ENCODE measurements around the gene FNDC1.
"Not testable (repeated sequence)": the region's sequence is repeated elsewhere in the genome, so short reads cannot be mapped to it uniquely, and the experiment has no call there.

FNDC1 gene

DNA sequence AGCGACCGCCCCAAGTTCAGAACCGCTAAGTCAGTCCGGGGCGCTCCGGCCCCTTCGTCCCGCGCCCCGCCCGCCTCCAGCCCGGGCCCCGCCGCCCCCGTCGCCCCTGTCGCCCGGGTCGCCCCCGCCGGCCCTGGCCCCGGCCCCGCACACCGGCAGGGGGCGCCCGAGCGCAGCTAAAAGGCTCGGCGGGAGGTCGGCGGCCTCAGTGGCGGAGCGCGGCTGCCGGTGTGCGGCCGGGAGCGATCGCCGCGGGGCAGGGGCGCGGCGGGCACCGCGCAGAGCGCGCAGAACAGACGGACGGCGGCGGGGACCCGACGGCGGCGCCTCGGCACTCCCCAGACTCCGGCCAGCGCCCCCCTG, at the start of gene FNDC1:
FNDC1 (plus strand) TSS at position 208 of the 363 bp plus-strand sequence. CDS start 197 bp downstream, outside the sequence.
- FAIRE-seq: no peak

DNA sequence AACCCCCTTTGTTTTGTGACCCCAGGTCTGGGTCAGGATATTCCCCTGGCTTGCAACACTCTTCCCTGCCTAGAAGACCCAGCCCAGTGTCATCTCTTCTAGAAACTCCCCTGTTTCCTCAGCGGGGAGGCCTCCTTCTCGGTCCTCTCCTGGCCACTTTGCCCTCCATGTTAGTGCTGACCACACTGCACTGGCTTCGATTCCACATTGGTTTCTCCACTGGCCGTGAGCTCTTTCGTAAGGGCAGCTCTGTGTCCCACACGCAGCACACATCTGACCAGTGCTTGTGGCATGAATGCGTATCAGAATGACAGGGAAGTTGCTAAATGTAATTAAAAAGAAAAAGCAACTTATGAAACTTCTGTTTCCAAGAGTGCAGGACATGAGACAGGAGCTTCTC, 49.4 kb upstream of the FNDC1 start:
- FAIRE-seq: no peak

DNA sequence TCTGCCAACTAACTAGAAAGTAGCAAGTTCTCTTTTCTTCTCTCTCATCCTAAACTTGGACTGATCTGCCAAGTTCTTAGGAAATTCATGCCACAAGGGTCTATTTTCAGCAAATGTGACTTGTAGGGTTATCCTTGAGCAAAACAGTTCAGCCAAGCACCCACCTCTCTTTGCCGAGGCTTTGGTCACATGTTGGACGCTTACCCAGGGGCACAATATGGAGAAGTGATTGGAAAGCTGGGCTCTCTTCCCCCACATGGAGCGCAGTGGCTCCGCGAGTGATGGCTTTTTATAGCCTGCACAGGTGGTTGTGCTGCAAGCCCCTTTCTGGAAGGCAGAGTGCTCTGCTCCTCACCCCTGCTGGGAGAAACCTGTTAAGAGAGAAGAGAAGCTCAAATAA, 47.7 kb upstream of the FNDC1 start:
- FAIRE-seq: no peak

DNA sequence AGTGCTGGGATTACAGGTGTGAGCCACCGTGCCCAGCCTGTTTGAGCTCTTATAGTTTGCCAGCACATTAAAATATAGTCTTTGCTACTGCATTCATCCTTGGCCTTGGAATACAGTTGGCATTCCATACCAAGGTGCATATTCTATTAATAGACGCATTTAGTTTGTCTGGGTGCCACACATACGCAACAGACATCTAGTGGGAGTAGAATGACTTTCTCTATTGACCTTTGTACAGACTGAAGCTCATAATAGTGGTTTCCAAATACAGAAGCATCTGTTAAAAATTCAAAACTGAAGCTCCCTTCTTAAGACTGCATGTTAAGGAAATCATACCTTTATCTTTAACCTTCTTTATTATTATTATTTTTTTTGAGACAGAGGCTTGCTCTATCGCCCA, 46.7 kb upstream of the FNDC1 start:
- FAIRE-seq: no peak

DNA sequence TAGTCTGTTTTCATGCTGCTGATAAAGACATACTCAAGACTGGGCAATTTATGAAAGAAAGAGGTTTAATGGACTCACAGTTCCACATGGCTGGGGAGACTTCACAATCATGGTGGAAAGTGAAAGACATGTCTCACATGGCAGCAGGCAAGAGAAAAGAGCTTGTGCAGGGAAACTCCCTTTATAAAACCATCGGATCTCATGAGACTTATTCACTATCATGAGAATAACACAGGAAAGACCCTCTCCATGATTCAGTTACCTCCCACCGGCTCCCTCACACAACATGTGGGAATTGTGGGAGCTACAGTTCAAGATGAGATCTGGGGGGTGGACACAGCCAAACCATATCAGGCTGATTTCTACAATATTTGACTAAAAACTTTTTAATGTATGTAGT, 45.4 kb upstream of the FNDC1 start:
- not testable (repeated sequence) for FAIRE-seq

DNA sequence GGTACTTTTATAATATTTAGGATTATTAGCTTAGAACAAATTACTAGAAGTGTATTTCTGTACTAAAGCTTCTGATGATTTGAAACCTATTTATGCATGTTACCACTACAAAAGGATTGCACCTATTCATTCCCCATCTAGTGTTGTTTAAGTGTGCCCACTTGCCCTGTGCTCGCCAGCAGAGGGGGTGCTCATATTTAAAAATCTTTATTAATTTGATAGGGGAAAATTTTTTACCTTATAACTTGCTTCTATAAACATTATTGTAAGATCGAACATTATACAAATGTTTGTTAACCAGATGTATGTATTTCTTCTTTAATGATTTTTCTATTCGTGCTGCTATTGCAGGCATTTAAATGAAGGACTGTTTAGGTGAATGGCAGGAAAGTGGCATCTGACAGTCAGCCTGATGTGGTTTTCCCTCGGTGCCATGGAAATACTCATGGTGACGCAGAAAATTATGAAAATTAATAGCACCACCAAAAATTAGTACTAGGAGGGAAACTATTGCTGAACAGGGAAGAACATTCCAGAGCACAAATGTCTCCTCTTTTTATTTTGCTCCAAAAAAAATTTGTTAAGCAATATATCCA, 44.1 kb upstream of the FNDC1 start:
- no peak for FAIRE-seq

DNA sequence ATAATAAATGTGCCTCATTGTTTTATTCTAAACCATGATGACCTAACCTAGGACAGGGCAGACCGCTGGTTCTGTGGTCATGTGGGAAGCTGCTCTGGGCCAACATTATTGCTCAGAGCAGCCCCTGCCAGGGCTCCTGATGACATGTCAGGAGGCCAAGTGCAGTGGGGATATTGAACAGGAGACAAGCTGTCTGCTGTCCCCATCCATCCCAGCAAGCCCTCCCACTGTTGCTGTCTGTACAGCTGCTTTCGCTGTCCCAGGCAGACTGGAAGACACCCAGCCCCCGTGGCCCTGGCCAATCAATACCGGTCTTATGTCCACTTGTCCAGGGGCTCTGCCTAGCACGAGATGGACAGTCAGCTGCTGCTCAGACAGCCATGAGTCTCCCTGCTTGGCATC, 43.2 kb upstream of the FNDC1 start:
- no peak for FAIRE-seq

DNA sequence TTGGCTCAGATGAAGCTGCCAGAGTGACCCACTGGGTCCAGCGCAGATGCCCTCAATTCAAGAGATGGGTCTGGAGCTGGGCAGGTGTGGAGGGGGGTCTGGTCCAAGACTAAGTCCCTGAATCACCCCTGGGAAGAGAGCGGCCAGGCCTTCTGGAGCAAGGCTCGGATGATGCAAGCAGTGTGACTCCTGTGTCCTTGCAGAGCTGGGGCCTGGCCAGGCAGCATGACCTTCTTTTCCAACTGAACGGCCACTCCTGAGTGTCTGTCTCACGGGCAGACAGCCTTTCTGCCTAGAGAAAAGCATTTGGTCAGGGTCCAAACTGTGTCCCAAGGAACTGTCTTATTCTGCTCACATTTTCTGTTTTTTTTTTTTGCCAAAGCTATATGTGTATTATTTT, 42.6 kb upstream of the FNDC1 start:
- no peak for FAIRE-seq

DNA sequence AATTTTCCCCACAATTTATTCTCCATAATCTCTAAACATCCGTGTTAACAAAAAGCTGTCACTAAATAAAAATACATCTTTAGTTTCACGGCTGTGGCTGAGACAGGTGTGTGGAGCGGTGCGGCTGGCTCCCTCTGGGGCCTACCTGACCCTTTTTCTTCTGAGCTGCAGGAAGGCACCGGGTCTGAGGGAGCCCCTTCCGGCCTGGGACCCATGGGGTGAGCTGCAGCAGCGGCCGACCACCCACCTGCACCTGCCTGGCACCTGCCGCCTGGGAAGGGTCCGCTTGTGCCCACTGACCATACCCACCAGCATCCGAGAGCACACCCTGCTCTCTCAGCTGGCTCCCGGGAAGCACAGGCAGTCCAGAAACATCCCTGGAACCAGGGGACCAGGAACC, 41.5 kb upstream of the FNDC1 start:
- FAIRE-seq: no peak

DNA sequence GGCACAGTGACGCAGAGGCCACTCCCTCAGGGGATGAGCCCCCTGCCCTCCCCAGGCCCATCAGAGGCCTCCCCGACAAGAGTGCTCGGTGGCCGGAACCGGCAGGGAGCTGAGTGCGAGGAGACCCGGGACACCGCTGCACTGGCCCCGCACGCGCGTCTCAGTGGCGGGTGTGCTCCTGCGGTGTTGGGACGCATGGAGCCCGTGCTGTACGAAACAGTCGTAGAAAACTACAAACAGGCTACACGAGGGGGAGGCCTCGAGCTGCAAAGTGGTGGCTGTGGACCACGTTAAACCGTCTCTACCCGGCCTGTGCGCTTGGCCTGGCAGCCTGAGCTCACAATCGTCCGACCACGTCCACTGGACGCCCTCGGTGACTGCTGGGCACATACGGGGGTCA, 40.2 kb upstream of the FNDC1 start:
- no peak for FAIRE-seq

DNA sequence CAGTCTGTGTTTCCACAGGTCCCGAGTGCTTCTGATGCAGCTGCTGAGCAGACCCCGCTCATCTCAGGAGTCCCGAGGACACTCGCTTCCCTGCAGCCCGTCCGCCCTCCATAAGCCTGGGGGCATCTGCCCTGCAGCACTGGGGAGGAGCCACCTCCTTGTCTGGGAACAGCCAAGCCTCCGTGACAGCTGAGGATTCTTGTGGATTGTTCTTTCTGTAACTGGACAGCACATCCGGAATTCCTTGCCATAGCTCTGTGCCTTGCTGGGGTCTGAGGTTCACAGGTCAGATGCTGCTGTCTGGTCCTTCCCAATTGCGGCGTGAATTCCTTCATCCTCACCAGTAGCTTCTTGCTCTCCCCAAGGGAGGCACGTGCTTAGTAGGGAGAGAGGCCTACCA, 38.4 kb upstream of the FNDC1 start:
- no peak for FAIRE-seq

DNA sequence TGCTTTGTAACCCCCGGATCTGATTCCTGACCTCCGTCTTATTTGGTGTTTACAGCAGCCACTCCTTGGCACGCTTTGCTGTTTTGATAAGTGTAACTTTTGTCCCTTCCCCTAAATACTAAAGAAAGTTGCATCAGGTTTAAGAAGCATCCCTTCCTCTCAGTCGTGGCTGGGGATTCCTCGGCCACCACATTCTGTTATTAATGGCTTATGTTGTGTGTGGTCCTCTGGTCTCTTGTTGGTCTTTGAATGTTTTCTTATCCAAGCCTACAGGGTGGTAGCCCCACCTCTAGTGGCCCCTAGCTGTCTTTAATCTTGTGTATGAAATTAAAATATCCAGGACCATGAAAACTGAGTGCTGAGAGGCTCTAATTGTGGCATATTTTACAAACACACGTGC, 37.5 kb upstream of the FNDC1 start:
- FAIRE-seq: no peak

DNA sequence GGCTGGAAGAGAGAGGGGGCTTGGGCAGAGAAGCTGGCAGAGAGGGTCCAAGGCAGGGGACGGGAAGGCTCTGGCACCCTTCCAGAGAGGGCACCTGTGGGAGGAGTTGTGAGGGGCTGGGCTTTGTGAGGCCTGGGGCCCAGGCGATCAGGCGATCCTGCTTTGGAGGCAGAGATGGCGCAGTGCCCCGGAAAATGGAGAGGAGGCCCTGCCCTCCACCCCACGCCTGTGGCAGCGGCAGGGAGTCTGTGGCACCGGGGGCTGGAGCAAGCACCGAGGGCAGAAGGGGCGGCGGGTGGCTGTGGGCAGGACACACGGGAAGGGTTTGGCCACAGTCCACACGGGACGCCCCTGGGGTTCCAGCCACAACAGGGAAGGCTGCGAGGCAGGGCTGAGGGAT, 36.5 kb upstream of the FNDC1 start:
- no peak for FAIRE-seq

DNA sequence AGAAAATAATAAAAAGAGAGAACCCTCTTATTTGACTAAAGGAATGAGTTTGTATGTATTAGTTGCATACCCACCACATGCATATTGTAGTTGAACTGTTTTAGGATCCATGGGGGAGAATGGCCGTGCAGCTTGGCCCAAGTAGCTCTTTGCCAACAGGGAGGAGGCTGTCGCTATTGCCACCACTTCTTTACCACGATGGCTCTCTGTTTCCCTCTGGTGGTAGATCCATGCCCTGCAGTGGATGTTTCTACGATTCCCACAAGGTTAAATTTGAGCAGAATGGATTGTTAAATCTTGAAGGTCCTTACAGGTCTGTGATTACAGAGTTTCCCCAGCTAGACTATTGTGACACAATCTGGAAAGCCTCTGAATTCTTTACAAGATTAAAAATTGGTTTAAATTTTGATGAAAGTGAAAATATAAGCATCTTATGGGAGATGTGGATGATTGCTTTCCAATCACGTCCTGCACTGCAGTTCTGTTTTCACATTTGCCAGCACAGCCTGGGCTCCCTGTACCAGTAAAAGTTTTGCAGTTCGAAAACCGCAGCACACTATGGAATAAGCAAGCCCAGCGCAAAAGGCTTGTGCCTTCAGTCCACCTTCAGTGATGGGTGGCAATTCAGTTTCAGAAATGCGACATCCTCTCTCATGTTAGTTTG, 34.4 kb upstream of the FNDC1 start:
- FAIRE-seq: no peak

DNA sequence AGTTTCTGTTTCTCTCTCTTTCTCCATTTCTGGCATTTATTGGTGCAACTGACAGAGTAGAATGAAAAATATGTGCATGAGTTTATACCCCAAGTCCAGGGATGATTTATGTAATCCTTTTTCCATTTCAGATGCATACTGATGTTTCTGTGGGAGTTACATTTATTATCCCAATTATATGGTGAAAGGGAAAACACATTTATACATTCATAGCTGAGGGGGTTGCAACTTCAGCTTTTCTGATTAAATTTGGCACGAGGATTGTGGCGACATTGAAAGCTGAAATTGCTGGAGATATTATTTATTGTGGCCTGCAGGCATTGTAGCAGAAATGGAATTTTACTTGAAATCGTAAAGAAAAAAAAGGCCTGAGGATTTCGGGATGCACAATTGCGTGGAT, 31.5 kb upstream of the FNDC1 start:
- no peak for FAIRE-seq

DNA sequence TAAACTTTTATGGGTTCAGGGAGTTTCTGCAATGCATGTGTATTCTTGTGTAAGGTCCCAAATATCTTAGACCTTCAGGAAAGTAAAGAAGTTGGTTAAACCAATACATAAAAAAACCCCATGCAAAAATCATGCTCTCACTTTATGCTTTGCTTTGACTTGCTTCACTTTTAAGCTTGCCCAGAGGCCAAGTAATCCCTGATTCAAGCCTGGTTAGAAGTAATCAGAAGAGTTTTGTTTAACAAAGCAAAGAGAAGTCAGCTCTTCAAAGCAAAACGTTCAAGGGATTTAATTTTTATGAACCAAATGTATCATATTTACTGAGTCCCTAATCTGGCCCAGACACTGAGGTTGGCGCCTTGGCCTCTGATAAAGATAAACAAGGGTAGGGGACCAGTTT, 26.7 kb upstream of the FNDC1 start:
- no peak for FAIRE-seq

DNA sequence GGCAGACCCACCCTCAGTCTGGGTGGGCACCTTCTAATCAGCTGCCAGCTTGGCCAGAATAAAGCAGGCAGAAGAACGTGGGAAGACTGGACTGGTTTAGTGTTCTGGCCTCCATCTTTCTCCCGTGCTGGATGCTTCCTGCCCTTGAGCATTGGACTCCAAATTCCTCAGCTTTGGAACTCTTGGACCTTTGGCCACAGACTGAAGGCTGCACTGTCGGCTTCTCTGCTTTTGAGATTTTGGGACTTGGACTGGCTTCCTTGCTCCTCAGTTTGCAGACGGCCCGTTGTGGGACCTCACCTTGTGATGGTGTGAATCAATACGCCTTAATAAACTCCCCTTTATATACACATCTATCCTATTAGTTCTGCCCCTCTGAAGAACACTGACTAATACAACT, 20.6 kb upstream of the FNDC1 start:
- no peak for FAIRE-seq

DNA sequence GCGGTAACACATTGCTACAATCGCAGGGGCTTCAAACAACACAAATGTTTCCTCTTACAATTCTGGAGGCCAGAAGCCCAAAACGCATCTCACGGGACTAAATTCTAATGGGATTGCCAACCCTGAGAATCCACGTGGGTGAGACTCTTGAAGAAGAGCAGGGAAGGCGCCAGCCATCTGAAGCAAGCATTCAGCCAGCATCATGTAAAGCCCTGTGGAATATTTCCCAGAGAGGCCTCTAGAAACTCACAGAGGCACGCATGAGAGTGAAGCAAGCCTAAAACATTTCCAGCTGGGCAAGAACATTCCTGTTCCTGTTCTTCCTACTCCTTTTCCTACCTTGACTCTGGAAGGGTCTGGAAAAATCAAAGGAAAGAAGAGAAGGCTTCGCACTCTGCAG, 19.6 kb upstream of the FNDC1 start:
- no peak for FAIRE-seq

DNA sequence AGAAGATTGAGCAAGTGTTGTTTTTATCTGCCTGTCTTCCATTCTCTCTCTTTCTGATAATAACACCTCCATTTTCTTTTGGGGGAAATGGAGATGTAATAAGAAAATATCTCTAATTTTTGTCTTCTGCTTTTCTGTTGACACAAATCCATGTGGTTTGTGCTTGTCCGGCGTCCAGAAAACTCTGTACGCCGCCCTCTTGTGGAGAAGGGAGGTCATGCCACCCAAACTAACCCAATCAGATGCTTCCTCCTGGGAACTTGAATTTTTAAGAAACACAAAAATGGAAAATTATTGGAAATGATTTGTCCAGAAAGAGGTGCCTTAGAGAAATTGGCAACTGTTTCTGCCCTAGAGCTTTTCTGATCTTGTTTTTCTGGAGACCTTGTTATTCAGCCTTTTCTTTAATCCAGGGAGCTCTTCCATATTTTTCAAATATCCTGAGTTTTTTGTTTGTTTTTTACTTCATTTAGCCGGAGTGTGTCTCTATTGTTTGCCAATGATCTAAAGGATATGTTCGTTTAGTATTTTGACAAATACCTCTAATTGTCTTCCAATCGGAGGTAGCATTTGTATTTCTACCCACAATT, 17.8 kb upstream of the FNDC1 start:
- FAIRE-seq: peak; percentile 43

DNA sequence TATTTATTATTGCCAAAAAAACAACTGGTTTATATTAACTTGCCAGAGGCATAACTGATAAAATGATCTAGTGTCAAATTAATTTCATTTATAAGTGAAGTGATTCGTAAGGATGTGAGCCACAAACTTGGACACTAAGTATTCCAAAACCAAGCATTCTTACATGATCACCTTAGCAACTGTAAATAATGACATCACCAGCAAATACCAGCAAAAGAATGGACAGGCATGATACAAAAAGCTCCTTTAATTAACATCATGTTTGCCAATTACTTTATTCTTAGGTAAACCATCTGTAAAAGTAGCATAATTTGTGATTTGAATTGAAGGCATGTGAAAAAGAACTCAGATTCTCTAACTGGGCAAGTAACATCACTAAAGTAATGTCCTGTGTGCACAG, 17.2 kb upstream of the FNDC1 start:
- FAIRE-seq: no peak

DNA sequence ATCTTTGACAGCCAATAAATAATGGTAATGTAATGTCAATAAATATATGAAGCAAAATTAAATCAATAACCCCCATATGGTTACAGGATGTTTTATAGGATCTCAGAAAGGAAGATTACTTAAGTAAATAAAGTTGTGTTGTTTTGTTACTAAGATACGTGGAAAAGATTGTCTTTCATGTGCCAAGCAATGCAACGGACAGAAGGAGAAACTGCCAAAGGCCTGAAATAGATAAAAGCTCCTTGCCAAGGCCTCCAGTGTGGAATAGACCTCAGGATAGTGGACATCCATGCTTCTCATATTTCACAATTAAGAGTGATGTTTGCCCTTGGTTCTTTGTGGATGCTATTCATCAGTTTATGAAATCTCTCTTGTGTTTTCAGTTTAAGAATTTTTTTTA, 16.4 kb upstream of the FNDC1 start:
- no peak for FAIRE-seq

DNA sequence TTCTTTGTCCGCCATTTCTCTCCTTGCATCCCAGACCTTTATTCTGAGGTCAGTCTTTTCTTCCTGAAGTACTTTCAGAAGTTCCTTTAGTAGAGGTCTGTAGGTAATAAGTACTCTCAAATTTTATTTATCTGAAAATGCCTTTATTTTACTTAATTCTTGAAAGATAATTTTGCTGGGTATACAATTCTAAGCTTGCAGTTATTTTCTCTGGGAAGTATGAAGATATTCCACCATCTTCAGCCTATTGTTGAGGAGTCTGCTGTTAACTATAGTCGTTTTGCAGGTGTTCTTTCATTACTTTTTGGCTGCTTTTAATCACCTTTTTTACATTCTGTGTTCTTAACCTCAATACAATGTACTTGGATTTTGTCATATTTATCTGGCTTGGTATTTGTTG, 13.5 kb upstream of the FNDC1 start:
- FAIRE-seq: peak; percentile 21

DNA sequence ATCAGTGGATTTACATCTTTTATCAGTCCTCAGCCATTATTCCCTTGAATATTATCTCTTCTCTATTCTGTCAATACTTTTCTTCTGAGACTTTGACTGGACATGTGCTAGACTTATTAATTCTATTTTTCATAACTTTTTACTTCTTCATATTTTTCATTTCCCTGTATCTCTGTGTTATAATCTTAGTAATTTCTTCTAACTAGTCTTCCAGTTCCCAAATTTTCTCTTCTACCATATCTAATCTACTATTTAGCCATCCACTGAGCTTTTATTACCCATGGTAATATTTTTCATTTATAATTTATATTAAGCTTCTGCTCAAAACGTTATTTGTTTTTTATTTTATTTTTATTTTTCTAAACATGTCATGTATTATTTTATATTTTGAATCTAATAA, 13.1 kb upstream of the FNDC1 start:
- peak; percentile 36 for FAIRE-seq

DNA sequence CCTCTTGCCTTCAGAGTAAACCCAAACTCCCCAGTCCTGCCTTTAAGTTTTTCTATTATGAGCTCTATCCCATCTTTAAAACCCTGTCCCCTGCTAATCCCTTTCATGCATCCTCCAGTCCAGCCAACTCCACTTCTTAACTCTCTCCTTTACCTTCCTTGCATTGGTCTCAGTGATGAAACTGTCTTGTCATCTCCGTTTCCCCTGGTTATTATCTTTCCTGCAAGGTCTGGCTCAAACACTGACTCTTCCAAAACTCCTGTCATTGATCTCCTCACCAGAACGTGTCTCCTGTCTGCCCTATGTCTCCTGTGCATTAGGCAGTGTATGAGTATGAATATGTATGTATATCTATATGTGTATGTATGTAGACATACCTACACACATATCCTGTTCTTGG, 11.8 kb upstream of the FNDC1 start:
- FAIRE-seq: no peak

DNA sequence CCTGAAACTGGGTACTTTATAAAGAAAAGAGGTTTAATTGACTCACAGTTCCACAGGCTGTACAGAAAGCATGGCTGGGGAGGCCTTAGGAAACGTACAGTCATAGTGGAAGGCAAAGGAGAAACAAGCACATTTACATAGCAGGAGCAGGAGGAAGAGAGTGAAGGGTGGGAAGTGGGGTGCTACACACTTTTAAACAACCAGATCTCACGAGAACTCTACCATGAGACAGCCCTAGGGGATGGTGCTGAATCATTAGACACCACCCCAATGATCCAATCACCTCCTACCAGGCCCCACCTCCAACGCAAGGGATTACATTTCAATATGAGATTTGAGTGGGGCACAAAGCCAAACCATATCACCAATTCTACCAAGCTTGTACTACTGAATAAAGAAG, 7.4 kb upstream of the FNDC1 start:
- no peak for FAIRE-seq
